WTC11 (cell line): ENCODE measurements around the gene SMR3B. TPM values are rescaled to one million over a fixed set of nuclear protein-coding genes. Genes with fewer than 3 reads are reported as not detected.

Experiments
- ATAC-seq: fragments of 200-7000 bp; cut with Tn5 transposase; 2 replicates; pipeline ENCODE4 v1.10.0; 2021; ENCODE audit warnings: mild to moderate bottlenecking, moderate library complexity
- CTCF ChIA-PET: fragments of 300-600 bp; sonication (Branson Sonifier 250); formaldehyde crosslinking; loops from one replicate; lab custom pipeline; 2021; ENCODE audit warnings: antibody characterized with exemption; lab: Charles Lee
- POLR2A ChIA-PET: fragments of 350-600 bp; sonication (Branson Sonifier 250); formaldehyde crosslinking; loops from one replicate; lab custom pipeline; 2021; ENCODE audit warnings: antibody characterized with exemption; lab: Charles Lee
- DNase-seq: peaks from one replicate; pipeline ENCODE4 v3.0.0; 2021; ENCODE audit warnings: low spot score
- H3K27ac Mint-ChIP-seq: 2 replicates; pipeline ENCODE4 v1.8.0; 2021; ENCODE audit warnings: mixed read lengths
- H3K27me3 Mint-ChIP-seq: 2 replicates; pipeline ENCODE4 v1.8.0; 2021; ENCODE audit warnings: low read depth, mild to moderate bottlenecking, moderate library complexity, mixed read lengths
- H3K36me3 Mint-ChIP-seq: 2 replicates; pipeline ENCODE4 v1.8.0; 2021; ENCODE audit warnings: mixed read lengths
- H3K4me1 Mint-ChIP-seq: 2 replicates; pipeline ENCODE4 v1.8.0; 2022; ENCODE audit warnings: mixed read lengths
- H3K4me3 Mint-ChIP-seq: 2 replicates; pipeline ENCODE4 v1.8.0; 2021; ENCODE audit warnings: mild to moderate bottlenecking, moderate library complexity, mixed read lengths
- H3K9me3 Mint-ChIP-seq: 2 replicates; pipeline ENCODE4 v1.8.0; 2021; ENCODE audit warnings: mixed read lengths
- CTCF ChIP-seq: fragments of 200-600 bp; IDR thresholded peaks from 2 replicates; pipeline ENCODE4 v1.8.0; 2022; ENCODE audit warnings: antibody characterized with exemption
- E2F4 ChIP-seq: sonication (generic); formaldehyde crosslinking; IDR thresholded peaks from 2 replicates; pipeline ENCODE4 v1.8.1; 2022; ENCODE audit warnings: low read depth, mild to moderate bottlenecking, moderate library complexity, missing genetic modification reagents, borderline replicate concordance
- FOXJ3 ChIP-seq: sonication (generic); formaldehyde crosslinking; IDR thresholded peaks from 2 replicates; pipeline ENCODE4 v1.9.0; 2021; ENCODE audit warnings: missing genetic modification reagents, mild to moderate bottlenecking, borderline replicate concordance
- FOXP4 ChIP-seq: sonication (generic); formaldehyde crosslinking; IDR thresholded peaks from 2 replicates; pipeline ENCODE4 v1.8.0; 2022; ENCODE audit warnings: mild to moderate bottlenecking, missing genetic modification reagents
- MXD4 ChIP-seq: fragments of 250-450 bp; sonication (Bioruptor Pico); IDR thresholded peaks from 2 replicates; pipeline ENCODE4 v1.8.0; 2021; ENCODE audit warnings: mild to moderate bottlenecking, moderate library complexity, borderline replicate concordance
- TEAD1 ChIP-seq: sonication (generic); formaldehyde crosslinking; IDR thresholded peaks from 2 replicates; pipeline ENCODE4 v1.8.0; 2022; ENCODE audit warnings: mild to moderate bottlenecking, missing genetic modification reagents
- USF2 ChIP-seq: sonication (generic); formaldehyde crosslinking; IDR thresholded peaks from 2 replicates; pipeline ENCODE4 v1.8.1; 2023; ENCODE audit warnings: mild to moderate bottlenecking, missing genetic modification reagents, moderate library complexity
- ZBTB21 ChIP-seq: sonication (generic); formaldehyde crosslinking; IDR thresholded peaks from 2 replicates; pipeline ENCODE4 v1.8.1; 2023; ENCODE audit warnings: mild to moderate bottlenecking, missing genetic modification reagents, borderline replicate concordance
- ZNF121 ChIP-seq: sonication (generic); formaldehyde crosslinking; IDR thresholded peaks from 2 replicates; pipeline ENCODE4 v1.8.0; 2023; ENCODE audit warnings: missing genetic modification reagents
- ZNF263 ChIP-seq: sonication (generic); formaldehyde crosslinking; IDR thresholded peaks from 2 replicates; pipeline ENCODE4 v1.8.1; 2022; ENCODE audit warnings: low read depth, mild to moderate bottlenecking, moderate library complexity, missing genetic modification reagents
- ZNF396 ChIP-seq: fragments of 250-450 bp; sonication (Bioruptor Pico); IDR thresholded peaks from 2 replicates; pipeline ENCODE4 v1.8.0; 2021; ENCODE audit warnings: mild to moderate bottlenecking, moderate library complexity, borderline replicate concordance
- ZNF425 ChIP-seq: fragments of 250-450 bp; sonication (Bioruptor Pico); conservative IDR thresholded peaks from 2 replicates; pipeline ENCODE4 v1.9.0; 2021; ENCODE audit warnings: mild to moderate bottlenecking
- total RNA-seq: library from RNA; stranded (reverse); gene quantifications from 3 replicates; pipeline ENCODE4 v1.2.3, GENCODE V29; 2021
- TF ChIP-seq, protein P1 (sequence below): sonication (generic); formaldehyde crosslinking; IDR thresholded peaks from 2 replicates; pipeline ENCODE4 v1.8.0; 2022; ENCODE audit warnings: mild to moderate bottlenecking, missing genetic modification reagents
- TF ChIP-seq, protein P2 (sequence below): fragments of 250-450 bp; sonication (Bioruptor Pico); IDR thresholded peaks from 2 replicates; pipeline ENCODE4 v1.9.0; 2021; ENCODE audit warnings: mild to moderate bottlenecking
- TF ChIP-seq, protein P3 (sequence below): sonication (generic); formaldehyde crosslinking; IDR thresholded peaks from 2 replicates; pipeline ENCODE4 v1.8.1; 2022; ENCODE audit warnings: mild to moderate bottlenecking, moderate library complexity, missing genetic modification reagents
- TF ChIP-seq, protein P4 (sequence below): fragments of 250-450 bp; sonication (Bioruptor Pico); IDR thresholded peaks from 2 replicates; pipeline ENCODE4 v2.1.2; 2022; ENCODE audit warnings: mild to moderate bottlenecking, moderate library complexity
- TF ChIP-seq, protein P5 (sequence below): sonication (generic); formaldehyde crosslinking; IDR thresholded peaks from 2 replicates; pipeline ENCODE4 v1.8.1; 2023; ENCODE audit warnings: mild to moderate bottlenecking, moderate library complexity, missing genetic modification reagents
- TF ChIP-seq, protein P6 (sequence below): sonication (generic); formaldehyde crosslinking; IDR thresholded peaks from 2 replicates; pipeline ENCODE4 v1.8.0; 2022; ENCODE audit warnings: mild to moderate bottlenecking, missing genetic modification reagents

SMR3B gene
- total RNA-seq, 1 experiment from 2014 or later: not detected

DNA sequence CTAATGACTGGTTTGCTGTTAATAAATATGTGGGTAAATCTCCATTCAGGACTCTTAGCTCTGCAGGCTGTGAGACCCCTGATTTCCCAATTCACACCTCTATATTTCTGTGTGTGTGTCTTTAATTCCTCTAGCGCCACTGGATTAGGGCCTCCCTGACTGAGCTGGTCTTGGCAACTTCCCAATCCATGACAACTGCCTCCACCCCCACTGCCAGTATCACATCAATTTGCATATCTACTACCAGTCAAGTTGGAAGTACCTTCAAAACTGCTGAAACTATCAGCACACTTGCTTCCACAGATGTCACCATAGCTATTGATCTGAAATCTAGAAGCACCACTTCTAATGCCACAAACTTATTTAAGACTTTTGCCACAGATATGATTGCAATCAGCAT, 42.4 kb downstream of the SMR3B start:
- CTCF ChIA-PET: no interaction called here
- ATAC-seq: no peak
- no peak for DNase-seq
- POLR2A ChIA-PET: no interaction called here
- Mint-ChIP-seq H3K27me3 (peaks cover 5% of the 10 kb centered on the region; the same call in 1 of the 2 replicates), H3K4me1 (0 out of 2 replicates have a peak, but pooled peaks cover 2% of the 10 kb centered on the region), H3K36me3 (peaks cover 23% of the 10 kb centered on the region), H3K4me3 (no peak overlapping the region)
- TF ChIP-seq ZNF121 (CRISPR knock-in tag) (no peak), E2F4 (CRISPR knock-in tag) (no peak), ZNF263 (CRISPR knock-in tag) (no peak), FOXP4 (no peak), ZBTB21 (CRISPR knock-in tag) (no peak), TEAD1 (CRISPR knock-in tag) (no peak), CTCF (no peak), ZNF425 (no peak), FOXJ3 (CRISPR knock-in tag) (no peak), USF2 (CRISPR knock-in tag) (no peak), ZNF396 (CRISPR knock-in tag) (no peak), MXD4 (no peak)
- TF ChIP-seq, protein P1, sequence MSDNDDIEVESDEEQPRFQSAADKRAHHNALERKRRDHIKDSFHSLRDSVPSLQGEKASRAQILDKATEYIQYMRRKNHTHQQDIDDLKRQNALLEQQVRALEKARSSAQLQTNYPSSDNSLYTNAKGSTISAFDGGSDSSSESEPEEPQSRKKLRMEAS: no peak
- TF ChIP-seq, protein P2, sequence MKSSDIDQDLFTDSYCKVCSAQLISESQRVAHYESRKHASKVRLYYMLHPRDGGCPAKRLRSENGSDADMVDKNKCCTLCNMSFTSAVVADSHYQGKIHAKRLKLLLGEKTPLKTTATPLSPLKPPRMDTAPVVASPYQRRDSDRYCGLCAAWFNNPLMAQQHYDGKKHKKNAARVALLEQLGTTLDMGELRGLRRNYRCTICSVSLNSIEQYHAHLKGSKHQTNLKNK (CRISPR knock-in tag): no peak
- TF ChIP-seq, protein P3, sequence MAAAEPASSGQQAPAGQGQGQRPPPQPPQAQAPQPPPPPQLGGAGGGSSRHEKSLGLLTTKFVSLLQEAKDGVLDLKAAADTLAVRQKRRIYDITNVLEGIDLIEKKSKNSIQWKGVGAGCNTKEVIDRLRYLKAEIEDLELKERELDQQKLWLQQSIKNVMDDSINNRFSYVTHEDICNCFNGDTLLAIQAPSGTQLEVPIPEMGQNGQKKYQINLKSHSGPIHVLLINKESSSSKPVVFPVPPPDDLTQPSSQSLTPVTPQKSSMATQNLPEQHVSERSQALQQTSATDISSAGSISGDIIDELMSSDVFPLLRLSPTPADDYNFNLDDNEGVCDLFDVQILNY: no peak
- TF ChIP-seq, protein P4, sequence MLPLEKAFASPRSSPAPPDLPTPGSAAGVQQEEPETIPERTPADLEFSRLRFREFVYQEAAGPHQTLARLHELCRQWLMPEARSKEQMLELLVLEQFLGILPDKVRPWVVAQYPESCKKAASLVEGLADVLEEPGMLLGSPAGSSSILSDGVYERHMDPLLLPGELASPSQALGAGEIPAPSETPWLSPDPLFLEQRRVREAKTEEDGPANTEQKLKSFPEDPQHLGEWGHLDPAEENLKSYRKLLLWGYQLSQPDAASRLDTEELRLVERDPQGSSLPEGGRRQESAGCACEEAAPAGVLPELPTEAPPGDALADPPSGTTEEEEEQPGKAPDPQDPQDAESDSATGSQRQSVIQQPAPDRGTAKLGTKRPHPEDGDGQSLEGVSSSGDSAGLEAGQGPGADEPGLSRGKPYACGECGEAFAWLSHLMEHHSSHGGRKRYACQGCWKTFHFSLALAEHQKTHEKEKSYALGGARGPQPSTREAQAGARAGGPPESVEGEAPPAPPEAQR (CRISPR knock-in tag): no peak
- TF ChIP-seq, protein P5, sequence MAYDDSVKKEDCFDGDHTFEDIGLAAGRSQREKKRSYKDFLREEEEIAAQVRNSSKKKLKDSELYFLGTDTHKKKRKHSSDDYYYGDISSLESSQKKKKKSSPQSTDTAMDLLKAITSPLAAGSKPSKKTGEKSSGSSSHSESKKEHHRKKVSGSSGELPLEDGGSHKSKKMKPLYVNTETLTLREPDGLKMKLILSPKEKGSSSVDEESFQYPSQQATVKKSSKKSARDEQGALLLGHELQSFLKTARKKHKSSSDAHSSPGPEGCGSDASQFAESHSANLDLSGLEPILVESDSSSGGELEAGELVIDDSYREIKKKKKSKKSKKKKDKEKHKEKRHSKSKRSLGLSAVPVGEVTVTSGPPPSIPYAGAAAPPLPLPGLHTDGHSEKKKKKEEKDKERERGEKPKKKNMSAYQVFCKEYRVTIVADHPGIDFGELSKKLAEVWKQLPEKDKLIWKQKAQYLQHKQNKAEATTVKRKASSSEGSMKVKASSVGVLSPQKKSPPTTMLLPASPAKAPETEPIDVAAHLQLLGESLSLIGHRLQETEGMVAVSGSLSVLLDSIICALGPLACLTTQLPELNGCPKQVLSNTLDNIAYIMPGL (CRISPR knock-in tag): no peak
- TF ChIP-seq, protein P6, sequence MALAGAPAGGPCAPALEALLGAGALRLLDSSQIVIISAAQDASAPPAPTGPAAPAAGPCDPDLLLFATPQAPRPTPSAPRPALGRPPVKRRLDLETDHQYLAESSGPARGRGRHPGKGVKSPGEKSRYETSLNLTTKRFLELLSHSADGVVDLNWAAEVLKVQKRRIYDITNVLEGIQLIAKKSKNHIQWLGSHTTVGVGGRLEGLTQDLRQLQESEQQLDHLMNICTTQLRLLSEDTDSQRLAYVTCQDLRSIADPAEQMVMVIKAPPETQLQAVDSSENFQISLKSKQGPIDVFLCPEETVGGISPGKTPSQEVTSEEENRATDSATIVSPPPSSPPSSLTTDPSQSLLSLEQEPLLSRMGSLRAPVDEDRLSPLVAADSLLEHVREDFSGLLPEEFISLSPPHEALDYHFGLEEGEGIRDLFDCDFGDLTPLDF: no peak
- TF ChIP-seq, all 79 proteins: peak for 0
- peaks cover 41% of the 10 kb centered on the region for H3K9me3 Mint-ChIP-seq
- no peak overlapping the region for H3K27ac Mint-ChIP-seq
